Hematopoietic multipotent progenitor cell treated with erythropoietin and hydrocortisone succinate and interleukin-3 and kit ligand, for 8 days (in vitro differentiated cells): ENCODE results near the gene CD72.

Experiments used
- DNase-seq: peaks from one replicate; pipeline ENCODE4 v3.0.0-alpha.2; 2015

Gene CD72, protein sequence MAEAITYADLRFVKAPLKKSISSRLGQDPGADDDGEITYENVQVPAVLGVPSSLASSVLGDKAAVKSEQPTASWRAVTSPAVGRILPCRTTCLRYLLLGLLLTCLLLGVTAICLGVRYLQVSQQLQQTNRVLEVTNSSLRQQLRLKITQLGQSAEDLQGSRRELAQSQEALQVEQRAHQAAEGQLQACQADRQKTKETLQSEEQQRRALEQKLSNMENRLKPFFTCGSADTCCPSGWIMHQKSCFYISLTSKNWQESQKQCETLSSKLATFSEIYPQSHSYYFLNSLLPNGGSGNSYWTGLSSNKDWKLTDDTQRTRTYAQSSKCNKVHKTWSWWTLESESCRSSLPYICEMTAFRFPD

DNA sequence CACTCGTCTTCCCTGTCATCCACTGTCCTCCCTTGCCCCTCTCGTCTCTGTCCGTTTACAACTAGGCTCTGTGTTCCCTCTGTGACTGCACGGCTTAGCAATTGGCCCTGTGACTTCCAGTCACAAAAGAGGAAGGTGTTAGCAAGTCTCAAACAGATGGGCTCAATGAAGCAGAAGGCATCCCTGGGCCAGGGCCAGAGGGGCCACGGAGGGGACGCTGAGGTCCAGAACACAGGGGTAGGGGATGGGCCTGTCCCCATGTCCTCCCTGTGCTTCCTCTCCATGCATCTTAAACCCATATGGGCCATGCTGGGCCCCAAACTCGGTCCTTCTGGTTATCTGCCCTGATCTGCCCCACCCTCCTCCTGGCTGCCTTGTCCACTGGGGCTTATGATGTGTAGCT is at the start of gene CD72:
CD72 (minus strand) TSS at position 89 of the 403 bp plus-strand sequence. CDS start 110 bp downstream, outside the sequence.
- no peak for DNase-seq

DNA sequence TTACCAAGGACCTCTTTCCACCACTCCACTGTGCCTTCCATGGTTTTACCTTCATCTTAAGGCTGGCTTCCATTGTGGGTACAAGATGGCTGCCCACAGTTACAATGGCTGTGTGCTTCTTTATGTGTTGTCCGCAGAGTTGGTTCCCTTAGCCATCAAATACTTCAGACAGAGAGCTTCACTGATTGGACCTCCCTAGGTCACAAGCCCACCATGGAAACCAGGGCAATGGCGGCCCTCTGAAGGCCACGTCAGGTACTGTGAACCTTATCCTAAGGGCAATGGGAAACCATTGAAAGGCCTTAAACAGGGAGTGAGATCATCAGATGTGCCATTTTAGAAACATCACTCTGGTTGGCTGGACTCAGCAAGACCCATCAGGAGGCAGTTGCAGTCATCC is 49.7 kb upstream of the CD72 start:
- DNase-seq: no peak

DNA sequence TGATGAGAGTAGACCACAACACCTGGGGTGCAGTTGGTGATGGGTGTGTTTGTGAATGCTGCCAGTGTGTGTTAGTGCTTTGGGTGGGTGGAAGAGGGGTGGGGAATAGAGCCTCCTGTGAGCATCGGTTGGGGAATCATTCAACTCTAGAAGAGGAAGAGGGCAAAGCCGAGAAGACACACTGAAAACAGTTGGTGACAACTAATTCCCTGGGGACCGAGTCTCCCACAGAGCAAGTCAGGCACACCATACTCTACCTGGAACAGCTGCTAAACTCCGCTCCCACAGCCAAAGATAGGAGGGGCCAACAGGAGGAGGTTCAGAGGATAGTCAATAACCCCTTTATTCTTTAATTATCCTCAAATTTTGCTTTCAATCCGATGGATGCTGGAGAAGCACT is 48.3 kb upstream of the CD72 start:
- DNase-seq: no peak

DNA sequence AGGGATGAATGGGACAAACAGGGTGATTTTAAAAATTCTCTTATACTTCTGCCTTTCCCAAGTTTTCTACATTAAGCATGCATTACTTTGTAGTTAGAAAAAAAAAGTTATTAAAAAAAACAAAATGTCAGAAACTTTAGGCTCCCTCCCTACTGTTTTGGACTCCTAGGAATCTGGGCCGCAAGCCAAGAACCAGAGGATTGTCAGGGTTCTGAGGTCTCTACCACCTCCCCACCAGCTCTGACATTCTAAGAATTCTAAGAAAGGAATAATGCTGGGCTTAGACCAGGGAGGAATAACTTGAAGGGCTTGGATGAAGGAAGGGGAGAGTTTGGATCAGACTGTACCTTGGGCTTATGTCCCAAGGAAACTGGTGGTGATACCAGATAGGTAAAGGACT is 47.8 kb upstream of the CD72 start:
- no peak for DNase-seq

DNA sequence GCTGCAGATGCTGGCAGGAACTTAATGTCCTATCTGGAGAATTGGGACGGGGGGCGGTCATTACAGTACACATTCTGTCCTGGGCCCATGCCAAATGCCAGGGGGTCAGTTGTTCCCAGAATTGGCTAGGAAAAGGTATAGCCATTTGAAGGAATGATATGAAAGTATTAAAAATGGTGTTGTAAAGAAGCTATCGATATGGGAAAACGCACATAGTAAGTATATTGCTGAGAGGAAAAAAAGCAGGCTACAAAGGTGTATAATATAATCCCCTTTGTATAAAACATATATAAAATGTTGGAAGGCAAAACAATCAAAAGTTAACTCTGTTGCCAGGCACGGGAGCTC is 47.2 kb upstream of the CD72 start:
- no peak for DNase-seq

DNA sequence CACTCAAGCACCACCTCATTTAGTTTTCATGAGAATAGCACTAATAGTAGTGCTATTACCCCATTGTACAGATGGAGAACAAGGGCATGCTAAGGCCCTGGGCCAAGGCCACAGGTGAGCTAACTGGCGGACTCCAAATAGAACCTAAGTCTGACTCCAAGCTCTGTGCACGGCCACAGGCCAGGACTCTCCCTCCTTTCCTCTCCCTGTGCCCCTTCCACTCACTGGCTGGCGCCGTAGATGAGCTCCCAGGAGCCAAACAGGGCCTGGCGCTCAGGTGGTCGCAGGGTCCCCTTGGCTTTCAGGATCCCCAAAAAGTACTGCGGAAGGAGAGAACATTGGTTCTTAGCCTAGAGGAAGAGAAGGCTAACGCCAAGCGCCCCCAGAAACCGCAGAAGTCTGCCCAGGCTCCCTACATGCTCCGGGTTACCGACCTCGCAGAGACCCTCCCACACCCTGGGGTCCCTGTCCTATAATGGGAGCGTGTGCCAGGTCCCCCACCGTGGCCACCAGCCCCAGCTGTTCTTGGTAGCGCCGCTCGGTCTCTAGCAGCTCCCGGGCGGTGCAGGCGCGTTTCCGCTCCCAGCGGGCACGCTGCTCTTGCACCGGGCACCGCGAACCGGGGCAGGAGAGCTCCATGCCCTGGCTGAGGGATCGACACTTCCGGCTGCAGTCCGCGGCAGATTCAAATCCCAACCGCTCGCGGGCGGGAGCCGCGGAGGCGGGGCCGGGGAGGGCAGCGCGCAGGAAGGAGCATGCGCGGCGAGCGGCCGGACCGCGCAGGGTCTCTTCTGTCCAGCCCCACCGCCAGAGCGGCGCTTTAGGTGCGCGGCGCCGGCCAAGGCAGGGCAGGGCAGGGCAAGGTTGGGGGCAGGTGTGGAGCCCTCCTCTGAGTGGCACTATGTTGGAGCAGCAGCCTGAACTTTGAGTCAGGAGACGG is 46.6 kb upstream of the CD72 start, which contains the start of gene ARHGEF39:
ARHGEF39 (minus strand) TSS at position 665 of the 940 bp plus-strand sequence; CDS start at position 639, 26 bp downstream.
- peak; percentile 83 for DNase-seq

DNA sequence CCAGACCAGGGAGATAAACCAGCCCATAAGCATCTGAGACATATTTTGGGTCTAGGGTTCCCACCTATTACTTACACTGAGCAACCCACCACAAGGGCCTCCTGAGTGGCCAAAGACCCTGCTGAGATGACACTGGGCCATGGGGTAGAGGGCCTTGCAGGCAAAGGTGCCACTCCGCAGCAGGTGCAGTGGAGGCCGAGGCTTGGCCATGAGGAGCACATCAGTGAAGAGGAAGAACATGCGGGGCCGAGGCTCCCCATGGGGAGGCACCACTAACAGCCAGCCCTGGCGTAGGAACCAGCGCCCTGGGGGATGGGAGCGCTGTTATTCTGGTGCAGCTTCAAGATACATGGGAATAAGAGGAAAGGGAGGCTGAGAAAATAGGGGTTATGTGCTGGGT is 44.2 kb upstream of the CD72 start:
- no peak for DNase-seq

DNA sequence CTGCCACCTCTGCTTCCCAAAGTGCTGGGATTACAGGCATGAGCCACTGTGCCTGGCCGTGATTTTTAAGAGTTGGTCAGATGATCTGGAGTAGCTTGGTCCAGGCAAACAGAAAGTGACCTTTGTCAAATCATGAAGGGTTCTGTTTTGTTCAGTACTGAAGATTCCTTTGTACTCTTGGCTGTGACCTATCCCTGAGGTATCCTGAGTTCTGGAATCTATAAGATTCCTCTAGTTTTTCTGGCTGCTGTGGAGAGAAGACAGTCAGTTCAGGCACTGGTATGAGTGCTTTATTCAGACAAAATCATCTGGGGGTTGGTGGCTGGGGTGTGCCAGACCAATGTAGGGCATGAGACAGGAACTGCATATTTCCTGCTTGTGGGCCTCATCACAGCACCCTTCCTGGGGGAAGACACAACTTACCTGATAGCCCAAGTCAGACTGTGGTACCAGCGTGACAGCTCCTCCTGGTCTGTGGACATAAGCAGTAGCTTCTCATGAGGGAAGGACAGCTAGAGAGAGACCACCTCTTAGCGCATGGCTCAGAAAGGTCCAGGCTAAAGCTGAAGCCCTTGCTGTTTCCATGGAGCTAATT is 43.6 kb upstream of the CD72 start:
- no peak for DNase-seq

DNA sequence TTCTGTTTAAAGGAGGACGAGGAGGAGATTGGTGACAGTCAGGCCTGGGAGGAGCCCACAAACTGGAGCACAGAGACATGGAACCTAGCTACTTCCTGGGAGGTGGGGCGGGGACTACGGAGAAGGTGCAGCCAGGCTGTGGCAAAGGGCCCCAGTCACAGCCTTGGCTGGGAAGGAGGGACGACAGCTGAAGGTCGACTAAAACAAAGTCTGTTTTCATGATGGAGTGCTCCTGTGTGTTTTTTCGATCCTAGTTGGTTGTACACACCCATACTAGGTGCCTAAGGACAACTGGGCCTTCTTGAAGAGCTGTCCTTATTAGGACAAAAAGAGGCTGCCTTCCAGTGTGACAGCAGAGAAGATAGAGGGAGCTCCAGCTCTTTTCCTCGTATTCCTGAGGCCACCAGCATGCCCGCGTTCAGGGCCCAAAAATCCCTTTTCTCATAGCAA is 42.8 kb upstream of the CD72 start:
- peak; percentile 19 for DNase-seq

DNA sequence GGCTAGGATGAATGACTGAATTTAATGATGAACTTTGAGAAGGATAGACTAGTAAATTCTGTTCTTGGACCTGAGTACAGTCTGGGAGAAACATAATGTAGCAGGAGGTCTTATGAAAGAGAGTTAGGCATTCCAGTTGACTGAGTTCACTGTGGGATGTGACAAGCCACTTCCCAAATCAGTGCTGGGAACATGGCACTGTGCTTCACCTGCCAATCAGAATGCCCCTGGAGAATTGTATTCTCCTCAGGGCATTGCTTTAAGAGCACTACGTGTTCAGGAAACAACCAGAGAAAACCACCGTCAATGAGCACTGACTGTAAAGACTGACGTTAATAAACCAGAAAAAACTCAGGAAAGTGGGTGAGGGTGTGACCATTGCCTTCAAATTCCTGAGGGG is 41.1 kb upstream of the CD72 start:
- DNase-seq: no peak

DNA sequence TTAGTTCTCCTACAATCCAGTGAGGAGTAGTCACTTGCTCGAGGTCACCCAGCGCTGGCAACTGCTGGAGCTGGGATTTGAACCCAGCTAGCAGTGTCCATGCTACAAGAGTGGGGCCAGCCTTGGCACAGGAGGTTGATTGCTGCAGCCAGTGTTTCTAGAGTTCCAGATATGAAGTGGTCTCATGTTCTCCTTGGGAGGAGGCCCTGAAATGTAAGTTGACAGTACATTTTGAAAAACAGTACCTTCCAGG is 40.7 kb upstream of the CD72 start:
- peak; percentile 65 for DNase-seq

DNA sequence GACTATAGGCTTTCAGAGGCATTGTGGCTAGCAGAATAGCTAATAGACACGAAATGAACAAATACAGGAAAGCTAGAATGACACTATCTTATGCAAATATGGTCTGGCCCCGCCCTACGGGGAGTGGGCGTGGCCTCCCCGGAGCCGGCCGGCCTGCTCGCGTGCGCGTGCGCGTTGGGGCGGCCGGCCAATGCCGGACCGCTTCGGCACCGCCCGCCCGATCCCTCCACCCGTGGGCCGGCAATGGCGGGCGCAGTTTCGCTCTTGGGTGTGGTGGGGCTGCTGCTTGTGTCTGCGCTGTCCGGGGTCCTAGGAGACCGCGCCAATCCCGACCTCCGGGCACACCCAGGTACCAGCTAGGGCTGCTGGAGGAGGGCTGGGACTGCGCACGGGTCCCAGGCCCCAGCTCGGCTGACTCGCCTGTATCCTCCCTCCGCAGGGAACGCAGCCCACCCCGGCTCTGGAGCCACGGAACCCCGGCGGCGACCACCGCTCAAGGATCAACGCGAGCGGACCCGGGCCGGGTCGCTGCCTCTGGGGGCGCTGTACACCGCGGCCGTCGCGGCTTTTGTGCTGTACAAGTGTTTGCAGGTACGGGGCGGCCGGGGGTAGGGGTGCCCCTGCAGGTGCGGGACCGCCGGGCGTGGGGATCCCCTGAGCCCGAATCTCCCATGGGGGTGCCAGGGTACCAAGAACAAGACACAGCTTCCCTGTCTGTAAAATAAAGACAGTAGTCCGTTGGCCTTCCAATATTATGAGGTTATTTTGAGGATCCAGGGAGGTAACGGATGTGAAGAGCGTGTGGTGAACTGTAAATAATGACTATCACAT is 40.1 kb upstream of the CD72 start, which contains the start of gene CCDC107:
CCDC107 (plus strand) TSS at position 156 of the 831 bp plus-strand sequence; CDS start at position 244, 88 bp downstream.
- peak; percentile 86 for DNase-seq

DNA sequence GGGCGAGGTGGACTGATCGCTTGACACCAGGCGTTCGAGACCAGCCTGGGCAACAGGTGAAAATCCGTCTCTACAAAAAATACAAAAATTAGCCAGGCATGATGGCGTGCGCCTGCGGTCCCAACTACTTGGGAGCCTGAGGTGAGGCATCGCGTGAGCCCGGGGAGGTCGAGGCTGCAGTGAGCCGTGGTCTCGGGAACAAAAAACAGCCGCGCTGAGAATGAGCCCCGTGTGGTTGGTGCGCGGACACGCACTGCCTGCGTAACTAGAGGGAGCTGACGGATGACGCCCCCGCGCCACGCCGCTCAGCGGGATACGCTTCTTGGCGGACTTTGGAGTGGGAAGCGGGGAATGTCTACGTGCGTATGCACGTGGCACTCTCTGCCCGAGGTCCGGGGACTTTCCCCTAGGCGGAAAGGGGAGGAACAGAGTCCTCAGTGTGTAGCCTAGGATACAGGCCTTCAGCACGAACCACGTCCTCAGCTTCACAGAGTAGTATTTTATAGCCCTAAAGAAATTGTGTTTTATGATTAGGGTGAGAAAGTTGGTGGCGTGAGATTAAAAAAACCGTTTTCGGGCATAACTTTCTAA is 39.4 kb upstream of the CD72 start, which contains the start of gene RMRP:
RMRP (minus strand) TSS at position 474 of the 591 bp plus-strand sequence.
- peak; percentile 99 for DNase-seq

DNA sequence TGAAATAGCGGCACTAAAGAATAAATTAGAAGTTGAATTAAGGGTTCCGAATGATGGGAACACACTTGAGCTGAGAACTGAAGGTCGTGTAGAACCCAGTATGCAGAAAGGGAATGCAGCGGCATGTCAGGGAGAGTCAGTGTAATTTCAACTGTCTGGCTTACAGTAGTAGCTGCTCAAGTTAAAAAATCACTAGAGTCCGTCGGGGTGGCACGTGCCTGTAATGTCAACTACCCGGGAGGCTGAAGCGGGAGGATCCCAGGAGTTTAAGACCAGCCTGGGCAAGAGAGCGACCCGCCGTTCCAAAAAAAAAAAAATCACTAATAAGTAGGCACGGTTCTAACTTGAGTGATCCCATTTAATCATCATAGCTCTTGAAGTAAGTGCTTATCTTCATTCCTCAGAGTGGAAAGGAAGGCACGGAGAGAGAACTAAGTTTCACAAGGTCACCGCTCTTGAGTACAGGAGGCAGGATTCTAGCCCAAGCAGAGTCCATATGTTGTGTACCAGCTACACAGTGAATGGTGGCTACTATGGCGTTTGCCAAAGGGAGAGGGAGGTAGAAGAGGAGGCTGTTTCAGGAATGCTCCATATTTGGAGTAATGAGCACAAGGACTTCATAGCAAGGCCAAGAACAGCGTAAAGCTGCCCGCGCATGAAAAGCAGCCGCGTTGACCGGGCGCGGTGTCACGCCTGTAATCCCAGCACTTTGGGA is 38.8 kb upstream of the CD72 start:
- DNase-seq: no peak

DNA sequence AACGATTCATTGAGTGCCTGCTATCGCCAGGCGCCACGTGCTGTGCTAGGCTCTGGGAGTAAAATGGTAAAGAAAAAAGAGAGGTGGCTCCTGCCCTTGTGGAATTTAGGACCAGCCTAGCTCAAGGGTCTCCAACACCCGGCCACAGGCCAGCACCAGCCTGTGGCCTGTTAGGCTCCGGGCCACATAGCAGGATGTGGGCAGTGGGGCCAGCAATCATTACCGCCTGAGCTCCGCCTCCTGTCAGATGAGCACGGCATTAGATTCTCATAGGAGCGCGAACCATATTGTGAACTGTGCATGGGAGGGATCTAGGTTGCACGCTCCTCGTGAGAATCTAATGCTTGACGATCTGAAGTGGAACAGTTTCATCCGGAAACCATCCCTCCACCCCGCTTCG is 38.1 kb upstream of the CD72 start:
- DNase-seq: no peak

DNA sequence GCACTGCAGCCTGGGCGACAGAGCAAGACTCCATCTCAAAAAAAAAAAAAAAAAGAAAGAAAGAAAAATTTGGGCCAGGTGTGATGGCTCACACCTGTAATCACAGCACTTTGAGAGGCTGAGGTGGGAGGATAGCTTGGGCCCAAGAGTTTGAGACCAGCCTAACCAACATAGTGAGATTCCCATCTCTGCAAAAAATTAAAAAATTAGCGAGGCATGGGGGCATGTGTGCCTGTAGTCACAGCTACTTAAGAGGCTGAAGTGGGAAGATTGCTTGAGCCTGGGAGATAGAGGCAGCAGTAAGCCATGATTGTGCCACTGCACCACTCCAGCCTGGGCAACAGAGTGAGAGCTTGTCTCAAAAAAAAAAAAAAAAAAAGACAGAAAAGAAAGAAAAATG is 35.4 kb upstream of the CD72 start:
- DNase-seq: no peak

DNA sequence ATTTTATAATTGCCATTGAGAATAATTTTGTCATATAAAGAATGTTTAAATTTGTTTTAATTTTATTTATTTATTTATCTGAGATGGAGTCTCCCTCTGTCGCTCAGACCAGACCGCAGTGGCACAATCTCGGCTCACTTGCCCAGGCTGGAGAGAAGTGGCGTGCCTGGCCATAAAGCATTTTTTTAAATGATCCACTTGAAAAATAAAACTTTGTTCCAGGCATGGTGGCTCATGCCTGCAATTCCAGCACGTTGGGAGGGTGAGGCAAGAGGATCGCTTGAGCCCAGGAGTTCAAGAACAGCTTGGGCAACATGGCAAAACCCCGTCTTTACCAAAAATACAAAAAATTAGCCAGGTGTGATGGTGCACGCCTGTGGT is 34.6 kb upstream of the CD72 start:
- DNase-seq: no peak

DNA sequence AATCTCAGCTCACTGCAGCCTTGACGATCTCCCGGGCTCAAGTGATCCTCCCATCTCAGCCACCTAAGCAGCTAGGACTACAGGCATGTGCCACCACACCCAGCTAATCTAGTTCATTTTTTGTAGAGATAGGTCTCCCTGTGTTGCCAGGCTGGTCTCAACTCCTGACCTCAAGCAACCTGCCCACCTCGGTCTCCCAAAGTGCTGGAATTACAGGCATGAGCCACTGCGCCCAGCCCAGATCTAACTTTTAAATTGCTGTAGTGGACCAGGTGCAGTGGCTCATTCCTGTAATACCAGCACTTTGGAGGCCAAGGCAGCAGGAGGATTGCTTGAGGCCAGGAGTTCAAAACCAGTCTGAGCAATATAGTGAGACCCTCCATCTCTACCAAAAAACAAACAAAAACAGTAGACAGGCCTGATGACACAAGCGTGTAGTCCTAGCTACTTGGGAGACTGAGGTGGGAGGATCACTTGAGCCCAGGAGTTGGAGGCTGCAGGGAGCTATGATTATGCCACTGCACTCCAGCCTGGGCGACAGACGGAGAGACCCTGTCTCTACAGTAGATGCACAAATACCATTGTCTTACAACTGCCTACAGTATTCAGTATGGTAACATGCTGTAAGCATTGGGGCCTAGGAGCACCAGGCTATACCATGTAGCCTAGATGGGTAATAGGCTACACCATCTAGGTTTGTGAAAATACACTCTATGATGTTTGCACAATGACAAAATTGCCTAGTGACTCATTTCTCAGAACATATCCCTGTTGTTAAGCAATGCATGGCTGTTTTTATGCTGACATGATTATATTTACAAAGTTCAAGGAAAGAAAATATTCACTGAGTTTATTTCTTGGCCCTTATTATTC is 34.0 kb upstream of the CD72 start:
- DNase-seq: peak; percentile 51

DNA sequence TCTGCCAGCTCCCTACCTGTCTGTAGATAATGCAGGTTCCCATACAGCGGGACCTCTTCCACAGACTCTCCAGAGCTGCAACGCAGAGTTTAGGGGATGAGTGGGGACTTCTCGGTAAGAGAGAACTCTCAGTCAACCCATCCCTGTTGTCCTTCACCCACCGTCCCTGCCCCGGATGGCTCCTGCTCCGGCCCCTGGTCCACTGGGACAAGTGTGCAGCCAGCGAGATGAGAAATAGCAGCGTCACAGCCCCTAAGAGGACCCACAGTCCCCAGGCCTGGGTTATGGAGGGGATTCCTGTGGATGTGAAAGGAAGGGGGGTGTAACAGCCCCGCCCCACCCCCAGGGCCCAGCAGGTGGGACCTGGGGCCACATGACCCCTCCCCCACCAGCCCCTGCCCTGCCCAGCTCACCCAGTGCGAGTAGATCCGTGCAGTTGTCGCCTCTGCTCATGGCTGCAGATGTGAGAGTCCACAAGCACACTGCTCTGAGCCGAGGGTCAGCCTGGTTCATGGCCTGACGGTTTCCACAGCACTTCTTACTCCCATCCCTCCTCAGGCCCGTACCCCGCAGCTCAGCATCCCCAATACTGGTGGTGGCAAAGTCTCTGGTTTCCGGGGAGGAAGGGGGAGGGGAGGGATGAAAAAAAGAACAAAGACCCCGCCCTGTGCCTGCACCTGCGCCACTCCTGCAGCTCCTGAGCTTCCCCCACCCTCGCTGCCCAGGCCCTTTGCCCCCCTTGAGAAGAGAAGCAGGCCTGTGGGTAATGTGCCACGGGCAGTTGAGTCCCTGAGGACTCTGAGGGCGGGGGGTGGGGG is 32.3 kb upstream of the CD72 start, which contains the start of gene SIT1:
SIT1 (minus strand) TSS at position 591 of the 818 bp plus-strand sequence; CDS start at position 513, 78 bp downstream.
- no peak for DNase-seq
